Liver (tissue), 4 donors: ENCODE results near the gene U2AF1. TPM values are rescaled to one million over a fixed set of nuclear protein-coding genes. Genes with fewer than 3 reads are reported as not detected.

ENCODE experiments used
- polyA plus RNA-seq, 2 donors: library from polyadenylated mRNA; stranded (reverse) in 1 of 2; unstranded in 1 of 2; fragments of 200-250 nt in 1 of 2; fragments of >200 nt in 1 of 2; fragmentation: Nextera tagmentation in 1 of 2; extraction: Ambion mirVana in 1 of 2; gene quantifications; one replicate each; pipeline versions ENCODE4 v1.2.1 to v1.2.3, GENCODE V29; 2013 to 2015
- total RNA-seq, 2 donors: library from RNA; depleted of rRNA; stranded (reverse); fragments of >200 nt; gene quantifications; one replicate each; pipeline ENCODE4 v1.2.3, GENCODE V29; 2014
- donor health status: healthy.
- donor health status: healthy.
- donor health status: healthy.

U2AF1 gene
- total and polyA plus RNA-seq, 4 donors = 10.9 to 28.6 (median 16.5) TPM

Other genes starting within 250 kb of the U2AF1 start
- 10 to 100 TPM in 1 of 2 donors, 1 to 10 TPM in 1; 9.2 to 12.9 TPM for gene WDR4, start 228.0 kb downstream of the U2AF1 start, total RNA-seq
- gene WDR4, start 228.0 kb downstream of the U2AF1 start, polyA plus RNA-seq = 1 to 10 TPM; 4.6 to 9.3 TPM
- 10 to 100 TPM; 18.5 to 31.3 TPM for gene NDUFV3, start 214.3 kb downstream of the U2AF1 start, total RNA-seq
- gene NDUFV3, start 214.3 kb downstream of the U2AF1 start, polyA plus RNA-seq = 10 to 100 TPM; 15.8 to 25.3 TPM
- gene ERVH48-1, start 181.9 kb downstream of the U2AF1 start, total RNA-seq = under 1 TPM in 1 of 2 donors, not detected in 1; 0.19 TPM
- under 1 TPM in 1 of 2 donors, not detected in 1; 0.03 TPM for gene ERVH48-1, start 181.9 kb downstream of the U2AF1 start, polyA plus RNA-seq
- gene PKNOX1, start 133.0 kb downstream of the U2AF1 start, total RNA-seq = 1 to 10 TPM; 6.4 to 9.6 TPM
- gene PKNOX1, start 133.0 kb downstream of the U2AF1 start, polyA plus RNA-seq = 10 to 100 TPM in 1 of 2 donors, 1 to 10 TPM in 1; 2.8 to 10.3 TPM
- 100 to 1,000 TPM in 1 of 2 donors, 10 to 100 TPM in 1; 70.9 to 172 TPM for gene CBS, start 31.7 kb downstream of the U2AF1 start, total RNA-seq
- 100 to 1,000 TPM in 1 of 2 donors, 10 to 100 TPM in 1; 86.2 to 212 TPM for gene CBS, start 31.7 kb downstream of the U2AF1 start, polyA plus RNA-seq
- under 1 TPM in 1 of 2 donors, not detected in 1; 0.84 TPM for gene CRYAA, start 61.4 kb upstream of the U2AF1 start, total RNA-seq
- 1 to 10 TPM in 1 of 2 donors, under 1 TPM in 1; 0.57 to 1.9 TPM for gene CRYAA, start 61.4 kb upstream of the U2AF1 start, polyA plus RNA-seq